Osteocyte (in vitro differentiated cells): ENCODE data around the gene PHETA2. TPM values are rescaled to one million over a fixed set of nuclear protein-coding genes. Genes with fewer than 3 reads are reported as not detected.
"Not testable (repeated sequence)": the region's sequence is repeated elsewhere in the genome, so short reads cannot be mapped to it uniquely, and the experiment has no call there.

Experiments used
- DNase-seq: peaks from one replicate; pipeline ENCODE4 v3.0.0; 2021; ENCODE audit warnings: mixed read lengths; ENCODE audit not compliant: unreplicated experiment; ENCODE audit errors: extremely low spot score
- H3K27ac Mint-ChIP-seq: one replicate; pipeline ENCODE4 v1.8.0; 2021; ENCODE audit warnings: mild to moderate bottlenecking, mixed read lengths; ENCODE audit not compliant: unreplicated experiment
- H3K27me3 Mint-ChIP-seq: one replicate; pipeline ENCODE4 v1.8.0; 2021; ENCODE audit warnings: mixed read lengths; ENCODE audit not compliant: unreplicated experiment
- H3K36me3 Mint-ChIP-seq: one replicate; pipeline ENCODE4 v1.8.0; 2021; ENCODE audit warnings: mixed read lengths; ENCODE audit not compliant: unreplicated experiment
- H3K4me1 Mint-ChIP-seq: one replicate; pipeline ENCODE4 v1.8.0; 2021; ENCODE audit warnings: mixed read lengths; ENCODE audit not compliant: unreplicated experiment
- H3K4me3 Mint-ChIP-seq: one replicate; pipeline ENCODE4 v1.8.0; 2021; ENCODE audit warnings: mild to moderate bottlenecking, moderate library complexity, mixed read lengths; ENCODE audit not compliant: unreplicated experiment
- H3K9me3 Mint-ChIP-seq: one replicate; pipeline ENCODE4 v1.8.0; 2021; ENCODE audit warnings: mixed read lengths; ENCODE audit not compliant: unreplicated experiment
- total RNA-seq: library from RNA; stranded (reverse); gene quantifications from 2 replicates; pipeline ENCODE4 v1.2.1, GENCODE V29; 2021
- TF ChIP-seq, protein P1 (sequence below): fragments of 200-600 bp; sonication (generic); IDR thresholded peaks from 2 replicates; pipeline ENCODE4 v1.5.0; 2021; ENCODE audit warnings: antibody characterized with exemption, mild to moderate bottlenecking, moderate library complexity

The PHETA2 gene
- total RNA-seq, 1 donor from 2014 or later = not detected

DNA sequence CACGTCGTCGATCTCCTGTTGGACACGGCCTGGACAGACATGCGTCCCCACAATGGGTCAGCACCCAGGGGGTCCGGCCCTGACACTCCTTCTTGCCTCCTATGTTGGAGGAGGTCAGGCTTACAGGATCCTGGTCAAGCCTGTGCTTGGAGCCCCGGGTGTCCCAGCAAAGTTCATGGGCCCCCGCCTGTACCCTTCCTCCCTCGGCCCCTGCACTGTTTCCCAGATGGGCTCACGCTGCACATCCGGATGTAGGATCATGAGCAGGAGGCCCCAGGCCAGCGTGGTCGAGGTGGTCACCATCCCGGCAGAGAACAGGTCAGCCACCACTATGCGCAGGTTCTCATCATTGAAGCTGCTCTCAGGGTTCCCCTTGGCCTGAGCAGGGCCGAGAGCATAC is 53.6 kb downstream of the PHETA2 start:
- TF ChIP-seq, protein P1, sequence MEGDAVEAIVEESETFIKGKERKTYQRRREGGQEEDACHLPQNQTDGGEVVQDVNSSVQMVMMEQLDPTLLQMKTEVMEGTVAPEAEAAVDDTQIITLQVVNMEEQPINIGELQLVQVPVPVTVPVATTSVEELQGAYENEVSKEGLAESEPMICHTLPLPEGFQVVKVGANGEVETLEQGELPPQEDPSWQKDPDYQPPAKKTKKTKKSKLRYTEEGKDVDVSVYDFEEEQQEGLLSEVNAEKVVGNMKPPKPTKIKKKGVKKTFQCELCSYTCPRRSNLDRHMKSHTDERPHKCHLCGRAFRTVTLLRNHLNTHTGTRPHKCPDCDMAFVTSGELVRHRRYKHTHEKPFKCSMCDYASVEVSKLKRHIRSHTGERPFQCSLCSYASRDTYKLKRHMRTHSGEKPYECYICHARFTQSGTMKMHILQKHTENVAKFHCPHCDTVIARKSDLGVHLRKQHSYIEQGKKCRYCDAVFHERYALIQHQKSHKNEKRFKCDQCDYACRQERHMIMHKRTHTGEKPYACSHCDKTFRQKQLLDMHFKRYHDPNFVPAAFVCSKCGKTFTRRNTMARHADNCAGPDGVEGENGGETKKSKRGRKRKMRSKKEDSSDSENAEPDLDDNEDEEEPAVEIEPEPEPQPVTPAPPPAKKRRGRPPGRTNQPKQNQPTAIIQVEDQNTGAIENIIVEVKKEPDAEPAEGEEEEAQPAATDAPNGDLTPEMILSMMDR = no peak
- no peak overlapping the region for H3K4me3 Mint-ChIP-seq
- H3K9me3 Mint-ChIP-seq = no peaks in the 10 kb centered on the region
- H3K36me3 Mint-ChIP-seq = no peaks in the 10 kb centered on the region
- no peak overlapping the region for H3K27ac Mint-ChIP-seq
- peaks cover 2% of the 10 kb centered on the region for H3K27me3 Mint-ChIP-seq
- no peaks in the 10 kb centered on the region for H3K4me1 Mint-ChIP-seq
- no peak for DNase-seq

DNA sequence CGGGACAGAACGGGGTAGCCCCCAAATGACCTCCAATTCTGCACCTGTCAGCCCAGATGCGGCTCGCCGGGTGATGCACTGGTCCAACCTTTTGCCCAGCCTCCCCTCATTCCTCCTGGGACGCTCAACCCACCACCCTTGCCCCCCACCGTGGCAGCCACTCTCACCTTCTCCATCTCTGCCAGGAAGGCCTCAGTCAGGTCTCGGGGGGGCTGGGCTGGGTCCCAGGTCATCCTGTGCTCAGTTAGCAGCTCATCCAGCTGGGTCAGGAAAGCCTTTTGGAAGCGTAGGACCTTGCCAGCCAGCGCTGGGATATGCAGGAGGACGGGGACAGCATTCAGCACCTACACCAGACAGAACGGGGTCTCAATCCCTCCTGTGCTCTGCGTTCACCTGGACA is 54.0 kb downstream of the PHETA2 start:
- not testable (repeated sequence) for H3K9me3 Mint-ChIP-seq, H3K4me1 Mint-ChIP-seq, H3K27me3 Mint-ChIP-seq, H3K4me3 Mint-ChIP-seq, H3K27ac Mint-ChIP-seq, H3K36me3 Mint-ChIP-seq, DNase-seq

Other genes with a start within 250 kb of the PHETA2 start
- gene SREBF2, start 241.1 kb upstream of the PHETA2 start, total RNA-seq = 114 and 119 TPM in 2 replicates
- gene SHISA8, start 159.2 kb upstream of the PHETA2 start, total RNA-seq = not detected in 2 replicates
- gene TNFRSF13C, start 147.4 kb upstream of the PHETA2 start, total RNA-seq = 0.18 and 0.27 TPM in 2 replicates
- 6.9 and 7.2 TPM in 2 replicates for gene CENPM, start 127.1 kb upstream of the PHETA2 start, total RNA-seq
- 0.42 and 0.46 TPM in 2 replicates for gene SEPTIN3, start 104.8 kb upstream of the PHETA2 start, total RNA-seq
- gene WBP2NL, start 75.5 kb upstream of the PHETA2 start, total RNA-seq = not detected in 2 replicates
- 23.5 and 24.8 TPM in 2 replicates for gene NAGA, start 3.4 kb upstream of the PHETA2 start, total RNA-seq
- gene SMDT1, start 5.5 kb downstream of the PHETA2 start, total RNA-seq = 67.9 and 76.5 TPM in 2 replicates
- 58.5 and 69.2 TPM in 2 replicates for gene NDUFA6, start 16.5 kb downstream of the PHETA2 start, total RNA-seq
- 1.4 and 1.5 TPM in 2 replicates for gene CYP2D6, start 56.6 kb downstream of the PHETA2 start, total RNA-seq
- gene TCF20, start 196.4 kb downstream of the PHETA2 start, total RNA-seq = 40.5 and 41.1 TPM in 2 replicates